ENCODE data around the gene A1BG.

- TF ChIP-seq, protein P1, sequence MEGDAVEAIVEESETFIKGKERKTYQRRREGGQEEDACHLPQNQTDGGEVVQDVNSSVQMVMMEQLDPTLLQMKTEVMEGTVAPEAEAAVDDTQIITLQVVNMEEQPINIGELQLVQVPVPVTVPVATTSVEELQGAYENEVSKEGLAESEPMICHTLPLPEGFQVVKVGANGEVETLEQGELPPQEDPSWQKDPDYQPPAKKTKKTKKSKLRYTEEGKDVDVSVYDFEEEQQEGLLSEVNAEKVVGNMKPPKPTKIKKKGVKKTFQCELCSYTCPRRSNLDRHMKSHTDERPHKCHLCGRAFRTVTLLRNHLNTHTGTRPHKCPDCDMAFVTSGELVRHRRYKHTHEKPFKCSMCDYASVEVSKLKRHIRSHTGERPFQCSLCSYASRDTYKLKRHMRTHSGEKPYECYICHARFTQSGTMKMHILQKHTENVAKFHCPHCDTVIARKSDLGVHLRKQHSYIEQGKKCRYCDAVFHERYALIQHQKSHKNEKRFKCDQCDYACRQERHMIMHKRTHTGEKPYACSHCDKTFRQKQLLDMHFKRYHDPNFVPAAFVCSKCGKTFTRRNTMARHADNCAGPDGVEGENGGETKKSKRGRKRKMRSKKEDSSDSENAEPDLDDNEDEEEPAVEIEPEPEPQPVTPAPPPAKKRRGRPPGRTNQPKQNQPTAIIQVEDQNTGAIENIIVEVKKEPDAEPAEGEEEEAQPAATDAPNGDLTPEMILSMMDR (IDR thresholded peaks at IDR 0.05): no peak
- TF ChIP-seq POLR2A (IDR thresholded peaks at IDR 0.05): no peak
Measured at GRCh38 chr19:58355215-58355796, 2.0 kb upstream of the A1BG start.

Data from thyroid gland (tissue), 4 donors.